Activated T-helper 2 cell treated with anti-CD3 and anti-CD28 coated beads, Interferon-gamma antibody, Interleukin-2, Interleukin-4, amounts not matched to agents 10 μg/mL and 5 μg/mL and 100 μg/mL, durations not matched to agents 14 hours and 24 hours and 36 hours (primary cell): ENCODE measurements around the gene ETV1. TPM values are rescaled to one million over a fixed set of nuclear protein-coding genes. Genes with fewer than 3 reads are reported as not detected.
A peak's percentile ranks its signal among the peaks of the same experiment; 100 is the strongest.

Experiments used
- DNase-seq: peaks from one replicate; pipeline ENCODE4 v3.0.0; 2021; ENCODE audit warnings: low spot score
- H3K27ac Mint-ChIP-seq: one replicate; pipeline ENCODE4 v1.8.0; 2021; ENCODE audit warnings: mixed read lengths
- H3K27me3 Mint-ChIP-seq: one replicate; pipeline ENCODE4 v1.8.0; 2021; ENCODE audit warnings: low read depth, mixed read lengths
- H3K36me3 Mint-ChIP-seq: one replicate; pipeline ENCODE4 v1.8.0; 2021; ENCODE audit warnings: low read depth, mixed read lengths
- H3K4me1 Mint-ChIP-seq: one replicate; pipeline ENCODE4 v1.8.0; 2021; ENCODE audit warnings: low read depth, mixed read lengths
- H3K4me3 Mint-ChIP-seq: one replicate; pipeline ENCODE4 v1.8.0; 2021; ENCODE audit warnings: low read depth, mild to moderate bottlenecking, moderate library complexity, mixed read lengths
- H3K9me3 Mint-ChIP-seq: one replicate; pipeline ENCODE4 v1.8.0; 2021; ENCODE audit warnings: mixed read lengths
- intact Hi-C: fragments of 100-400 bp; cut with micrococcal nuclease; formaldehyde crosslinking; loops from one replicate; pipeline ENCODE4 v1.15.1; 2023
- total RNA-seq: library from RNA; stranded (reverse); gene quantifications from 2 replicates; pipeline ENCODE4 v1.2.3, GENCODE V29; 2022

ETV1 gene
- total RNA-seq, 1 donor from 2014 or later: 0.05 TPM

GRCh38 chr7:13992596-13992964 lies 3.1 kb upstream of the ETV1 start:
- H3K27me3 Mint-ChIP-seq: no peaks in the 10 kb centered on the region
- no peaks in the 10 kb centered on the region for H3K36me3 Mint-ChIP-seq
- H3K4me1 Mint-ChIP-seq: no peaks in the 10 kb centered on the region
- no peak for DNase-seq
- no peak overlapping the region for H3K4me3 Mint-ChIP-seq
- H3K9me3 Mint-ChIP-seq: no peaks in the 10 kb centered on the region
- intact Hi-C loops: loop anchor here (5.0 kb wide), 1 partner anchor 140 kb away; no protein-coding TSS in a partner anchor
- no peak overlapping the region for H3K27ac Mint-ChIP-seq

- intact Hi-C loops: loop anchor here (5.0 kb wide), 1 partner anchor 140 kb away; no protein-coding TSS in a partner anchor
- Mint-ChIP-seq H3K27ac (no peak overlapping the region), H3K4me3 (no peak overlapping the region), H3K36me3 (no peaks in the 10 kb centered on the region), H3K27me3 (no peaks in the 10 kb centered on the region), H3K9me3 (no peaks in the 10 kb centered on the region), H3K4me1 (no peaks in the 10 kb centered on the region)
- DNase-seq: no peak
Observed at GRCh38 chr7:13991791-13992595, 2.5 kb upstream of the ETV1 start.

GRCh38 chr7:13990984-13991790 lies 1.7 kb upstream of the ETV1 start:
- no peaks in the 10 kb centered on the region for H3K27me3 Mint-ChIP-seq

GRCh38 chr7:13990319-13990983 lies 985 bp upstream of the ETV1 start:
- no peaks in the 10 kb centered on the region for H3K4me1 Mint-ChIP-seq
- intact Hi-C loops: loop anchor here (5.0 kb wide), 1 partner anchor 138 kb away; no protein-coding TSS in a partner anchor
- no peaks in the 10 kb centered on the region for H3K36me3 Mint-ChIP-seq

More at GRCh38 chr7:13990984-13991790, 1.7 kb upstream of the ETV1 start:
- no peaks in the 10 kb centered on the region for H3K36me3 Mint-ChIP-seq
- intact Hi-C loops: loop anchor here (5.0 kb wide), 1 partner anchor 139 kb away; no protein-coding TSS in a partner anchor
- DNase-seq: peak; percentile 44
- no peaks in the 10 kb centered on the region for H3K9me3 Mint-ChIP-seq
- H3K4me1 Mint-ChIP-seq: no peaks in the 10 kb centered on the region
- H3K4me3 Mint-ChIP-seq: no peak overlapping the region
- no peak overlapping the region for H3K27ac Mint-ChIP-seq

GRCh38 chr7:13989949-13990305 lies 461 bp upstream of the ETV1 start:
- Mint-ChIP-seq H3K27me3 (peaks cover 2% of the 10 kb centered on the region), H3K36me3 (no peaks in the 10 kb centered on the region), H3K4me3 (no peak overlapping the region), H3K9me3 (no peaks in the 10 kb centered on the region), H3K4me1 (no peaks in the 10 kb centered on the region), H3K27ac (no peak overlapping the region)
- no peak for DNase-seq
- intact Hi-C loops: loop anchor here (2.0 to 5.0 kb wide), 2 partner anchors 79 to 138 kb away; no protein-coding TSS in a partner anchor

More at GRCh38 chr7:13990319-13990983, 985 bp upstream of the ETV1 start:
- Mint-ChIP-seq H3K27ac (no peak overlapping the region), H3K27me3 (peaks cover 2% of the 10 kb centered on the region), H3K9me3 (no peaks in the 10 kb centered on the region), H3K4me3 (no peak overlapping the region)
- no peak for DNase-seq

GRCh38 chr7:13988731-13989125 lies 738 bp downstream of the ETV1 start:
- H3K36me3 Mint-ChIP-seq: no peaks in the 10 kb centered on the region
- no peak overlapping the region for H3K4me3 Mint-ChIP-seq
- peaks cover 2% of the 10 kb centered on the region for H3K27me3 Mint-ChIP-seq
- no peak overlapping the region for H3K27ac Mint-ChIP-seq
- DNase-seq: no peak
- no peaks in the 10 kb centered on the region for H3K4me1 Mint-ChIP-seq
- no peaks in the 10 kb centered on the region for H3K9me3 Mint-ChIP-seq
- intact Hi-C loops: loop anchor here (2.0 kb wide), 1 partner anchor 78 kb away; no protein-coding TSS in a partner anchor

- H3K27ac Mint-ChIP-seq: no peak overlapping the region
- H3K27me3 Mint-ChIP-seq: peaks cover 2% of the 10 kb centered on the region
- no peak overlapping the region for H3K4me3 Mint-ChIP-seq
- H3K9me3 Mint-ChIP-seq: no peaks in the 10 kb centered on the region
- H3K4me1 Mint-ChIP-seq: no peaks in the 10 kb centered on the region
- no peaks in the 10 kb centered on the region for H3K36me3 Mint-ChIP-seq
- intact Hi-C loops: loop anchor here (2.0 kb wide), 1 partner anchor 77 kb away; no protein-coding TSS in a partner anchor
- no peak for DNase-seq
Observed at GRCh38 chr7:13988065-13988464, 1.4 kb downstream of the ETV1 start.

- H3K4me1 Mint-ChIP-seq: peaks cover 1% of the 10 kb centered on the region
- intact Hi-C loops: no loop called here
- no peak overlapping the region for H3K4me3 Mint-ChIP-seq
- H3K27ac Mint-ChIP-seq: no peak overlapping the region
- H3K36me3 Mint-ChIP-seq: no peaks in the 10 kb centered on the region
- no peaks in the 10 kb centered on the region for H3K9me3 Mint-ChIP-seq
- peaks cover 2% of the 10 kb centered on the region for H3K27me3 Mint-ChIP-seq
- DNase-seq: no peak
Observed at GRCh38 chr7:13987395-13987794, 2.1 kb downstream of the ETV1 start.

GRCh38 chr7:13986208-13986607 lies 3.3 kb downstream of the ETV1 start:
- Mint-ChIP-seq H3K9me3 (no peaks in the 10 kb centered on the region), H3K27ac (no peak overlapping the region), H3K27me3 (peaks cover 2% of the 10 kb centered on the region), H3K4me1 (peaks cover 1% of the 10 kb centered on the region), H3K36me3 (no peaks in the 10 kb centered on the region), H3K4me3 (no peak overlapping the region)
- DNase-seq: no peak
- intact Hi-C loops: no loop called here

- no peaks in the 10 kb centered on the region for H3K36me3 Mint-ChIP-seq
- no peak for DNase-seq
- intact Hi-C loops: no loop called here
- H3K27me3 Mint-ChIP-seq: peaks cover 2% of the 10 kb centered on the region
- H3K9me3 Mint-ChIP-seq: no peaks in the 10 kb centered on the region
- H3K4me3 Mint-ChIP-seq: no peak overlapping the region
- no peak overlapping the region for H3K27ac Mint-ChIP-seq
- H3K4me1 Mint-ChIP-seq: peaks cover 1% of the 10 kb centered on the region
Observed at GRCh38 chr7:13984831-13985685, 4.4 kb downstream of the ETV1 start.

- Mint-ChIP-seq H3K9me3 (no peaks in the 10 kb centered on the region), H3K4me3 (no peak overlapping the region), H3K27ac (no peak overlapping the region), H3K36me3 (no peaks in the 10 kb centered on the region), H3K27me3 (peaks cover 2% of the 10 kb centered on the region), H3K4me1 (peaks cover 1% of the 10 kb centered on the region)
- DNase-seq: no peak
- intact Hi-C loops: no loop called here
Observed at GRCh38 chr7:13984061-13984460, 5.4 kb downstream of the ETV1 start.
